GM12878 (cell line): ENCODE data around the gene TSPYL6. TPM values are rescaled to one million over a fixed set of nuclear protein-coding genes. Genes with fewer than 3 reads are reported as not detected.

ENCODE experiments used
- BCL11A ChIP-seq: IDR thresholded peaks from 2 replicates; pipeline ENCODE4 v1.6.1; 2011; ENCODE audit warnings: low read depth, low read length
- CREB1 ChIP-seq: IDR thresholded peaks from 2 replicates; pipeline ENCODE4 v1.6.1; 2012; ENCODE audit warnings: low read depth, mild to moderate bottlenecking, inconsistent platforms
- EED ChIP-seq: sonication (generic); IDR thresholded peaks from 2 replicates; pipeline ENCODE4 v1.6.1; 2016; ENCODE audit warnings: antibody characterized with exemption, low read depth
- IRF3 ChIP-seq: fragments of 450-650 bp; IDR thresholded peaks from 2 replicates; pipeline ENCODE4 v1.6.1; 2014; ENCODE audit warnings: mild to moderate bottlenecking
- JUND ChIP-seq: IDR thresholded peaks from 2 replicates; pipeline ENCODE4 v1.6.1; 2012; ENCODE audit warnings: low read depth, mild to moderate bottlenecking, low read length, improper control_type of control experiment, moderate library complexity
- KAT2A ChIP-seq: conservative IDR thresholded peaks from 2 replicates; pipeline ENCODE4 v1.6.1; 2011; ENCODE audit warnings: low read depth, low read length; ENCODE audit not compliant: control insufficient read depth
- LARP7 ChIP-seq: fragments of 450-650 bp; IDR thresholded peaks from 2 replicates; pipeline ENCODE4 v1.6.1; 2017; ENCODE audit warnings: mild to moderate bottlenecking
- MEF2B ChIP-seq: fragments of 450-650 bp; IDR thresholded peaks from 2 replicates; pipeline ENCODE4 v1.6.1; 2018; ENCODE audit warnings: mild to moderate bottlenecking, moderate library complexity; ENCODE audit not compliant: partially characterized antibody, poor library complexity, severe bottlenecking
- MYC ChIP-seq: IDR thresholded peaks from 2 replicates; pipeline ENCODE4 v1.6.1; 2011; ENCODE audit warnings: mild to moderate bottlenecking, low read length, moderate library complexity, inconsistent platforms; ENCODE audit not compliant: insufficient read depth, insufficient replicate concordance, insufficient read length, severe bottlenecking
- NFYB ChIP-seq: IDR thresholded peaks from 2 replicates; pipeline ENCODE4 v1.6.1; 2011; ENCODE audit warnings: low read depth, mild to moderate bottlenecking, low read length, improper control_type of control experiment, moderate library complexity; ENCODE audit not compliant: insufficient read depth
- NR2C1 ChIP-seq: fragments of 450-650 bp; IDR thresholded peaks from 2 replicates; pipeline ENCODE4 v1.6.1; 2017; ENCODE audit warnings: antibody characterized with exemption, mild to moderate bottlenecking, moderate library complexity
- NR2F1 ChIP-seq: fragments of 450-650 bp; conservative IDR thresholded peaks from 2 replicates; pipeline ENCODE4 v1.6.1; 2017; ENCODE audit warnings: mild to moderate bottlenecking
- PKNOX1 ChIP-seq: fragments of 450-650 bp; IDR thresholded peaks from 2 replicates; pipeline ENCODE4 v1.6.1; 2016; ENCODE audit warnings: mild to moderate bottlenecking
- RB1 ChIP-seq: fragments of 450-650 bp; formaldehyde crosslinking; IDR thresholded peaks from 2 replicates; pipeline ENCODE4 v1.6.1; 2017; ENCODE audit warnings: mild to moderate bottlenecking, borderline replicate concordance
- SPI1 ChIP-seq: IDR thresholded peaks from 2 replicates; pipeline ENCODE4 v1.6.1; 2011; ENCODE audit warnings: low read depth, mild to moderate bottlenecking, low read length, moderate library complexity, borderline replicate concordance; ENCODE audit not compliant: insufficient read depth
- SRF ChIP-seq, 2 experiments: IDR thresholded peaks; 2 replicates each; pipeline ENCODE4 v1.6.1; 2011; ENCODE audit warnings: low read depth in 2 of 2, low read length in 2 of 2, mild to moderate bottlenecking in 1 of 2, moderate library complexity in 1 of 2
- STAT3 ChIP-seq: IDR thresholded peaks from 2 replicates; pipeline ENCODE4 v1.6.1; 2011; ENCODE audit warnings: low read depth, low read length, improper control_type of control experiment
- SUPT20H ChIP-seq: IDR thresholded peaks from 2 replicates; pipeline ENCODE4 v1.6.1; 2011; ENCODE audit warnings: low read depth, mild to moderate bottlenecking, low read length, moderate library complexity, borderline replicate concordance; ENCODE audit not compliant: control insufficient read depth
- ZBTB4 ChIP-seq: fragments of 450-650 bp; formaldehyde crosslinking; IDR thresholded peaks from 2 replicates; pipeline ENCODE4 v1.4.0; 2022; ENCODE audit warnings: mild to moderate bottlenecking, moderate library complexity
- ZNF24 ChIP-seq: fragments of 450-650 bp; IDR thresholded peaks from 2 replicates; pipeline ENCODE4 v1.6.1; 2017; ENCODE audit warnings: antibody characterized with exemption, mild to moderate bottlenecking
- ZNF687 ChIP-seq: fragments of 450-650 bp; IDR thresholded peaks from 2 replicates; pipeline ENCODE4 v1.6.1; 2017; ENCODE audit warnings: mild to moderate bottlenecking, moderate library complexity
- polyA plus RNA-seq, 11 experiments: library from polyadenylated mRNA; depleted of rRNA in 4 of 11; unstranded in 6 of 11; stranded (reverse) in 5 of 11; fragments of >200 nt; fragmentation: Nextera tagmentation in 4 of 11; fragmentation: Illumina TruSeq in 1 of 11; extraction: Ambion mirVana in 4 of 11; extraction: Trizol in 1 of 11; gene quantifications; 1 replicate in 1 of 11; 2 replicates in 10 of 11; pipeline versions ENCODE4 v1.2.1 to v1.2.3, GENCODE V29; 2011 to 2016; ENCODE audit warnings: inconsistent platforms in 2 of 11, missing spikeins in 2 of 11, low read depth in 1 of 11
- total RNA-seq, 4 experiments: library from RNA; depleted of rRNA in 3 of 4; stranded (reverse); fragments of >200 nt in 3 of 4; fragmentation: Illumina TruSeq in 1 of 4; extraction: Trizol in 1 of 4; gene quantifications; 2 replicates each; pipeline versions ENCODE4 v1.2.1 to v1.2.3, GENCODE V29; 2013 to 2021

TSPYL6 gene
- total and polyA plus RNA-seq, 10 of the 15 experiments (the other 5 are each of a cell fraction or from before 2014, with no cell fraction given): not detected

GRCh38 chr2:54271843-54272627 lies 16.0 kb upstream of the TSPYL6 start (continued):
- TF ChIP-seq PKNOX1 (peak; percentile 30; the same call in 1 of the 2 replicates), KAT2A (no peak), NR2F1 (no peak), JUND (no peak), SRF (IDR thresholded peaks at IDR 0.05; ENCODE audit: low read depth in 2 of 2, low read length in 2 of 2) (no peak), MYC (no peak), ZBTB4 (CRISPR knock-in tag) (no peak), RB1 (no peak), CREB1 (no peak), EED (no peak), IRF3 (no peak), MEF2B (no peak), STAT3 (no peak), ZNF687 (no peak), SUPT20H (no peak), SPI1 (peak; percentile 83), NFYB (no peak), ZNF24 (no peak), BCL11A (no peak), NR2C1 (no peak), LARP7 (no peak)
